Sigmoid colon (tissue), 7 donors: Measurements from ENCODE around the gene TMCO1. TPM values are rescaled to one million over a fixed set of nuclear protein-coding genes. Genes with fewer than 3 reads are reported as not detected.

Experiments
- DNase-seq: peaks from one replicate; pipeline ENCODE4 v3.0.0-alpha.2; 2019
- H3K27ac ChIP-seq, 4 donors: fragments of 200-600 bp; sonication (generic); one replicate each; pipeline ENCODE4 v1.5.1; 2016 to 2019; ENCODE audit warnings: mild to moderate bottlenecking in 1 of 4
- H3K27me3 ChIP-seq, 3 donors: fragments of 200-600 bp; sonication (generic); one replicate each; pipeline ENCODE4 v1.5.1; 2019; ENCODE audit warnings: mild to moderate bottlenecking in 1 of 3
- H3K36me3 ChIP-seq, 4 donors: fragments of 200-600 bp; sonication (generic); one replicate each; pipeline ENCODE4 v1.5.1; 2016 to 2019
- H3K4me1 ChIP-seq, 4 donors: fragments of 200-600 bp; sonication (generic); one replicate each; pipeline ENCODE4 v1.5.1; 2017 to 2019
- H3K4me3 ChIP-seq, 4 donors: fragments of 200-600 bp; sonication (generic); one replicate each; pipeline ENCODE4 v1.5.1; 2017 to 2019; ENCODE audit warnings: mild to moderate bottlenecking in 2 of 4, moderate library complexity in 1 of 4
- H3K9me3 ChIP-seq, 4 donors: fragments of 200-600 bp in 3 of 4; sonication (generic) in 3 of 4; one replicate each; pipeline versions ENCODE4 v1.5.1 to v1.6.1; 2013 to 2019
- CTCF ChIP-seq, 4 experiments: fragments of 450-650 bp in 3 of 4; fragments of 200-600 bp in 1 of 4; IDR thresholded peaks; one replicate each; pipeline ENCODE4 v1.5.1; 2016 to 2019; ENCODE audit warnings: antibody characterized with exemption in 4 of 4, mild to moderate bottlenecking in 3 of 4, moderate library complexity in 2 of 4
- EP300 ChIP-seq, 4 donors: sonication (generic); formaldehyde crosslinking; IDR thresholded peaks; one replicate each; pipeline ENCODE4 v1.6.1; 2017; ENCODE audit warnings: antibody characterized with exemption in 4 of 4
- POLR2A ChIP-seq, 2 donors: fragments of 450-650 bp; IDR thresholded peaks; one replicate each; pipeline ENCODE4 v1.6.1; 2016; ENCODE audit warnings: antibody characterized with exemption in 2 of 2, mild to moderate bottlenecking in 2 of 2, moderate library complexity in 2 of 2
- POLR2AphosphoS5 ChIP-seq, 4 donors: sonication (generic); formaldehyde crosslinking; IDR thresholded peaks; one replicate each; pipeline ENCODE4 v1.6.1; 2017; ENCODE audit warnings: antibody characterized with exemption in 4 of 4
- WGBS, 2 donors: extraction: QIAGEN DNeasy Blood & Tissue Kit; methylation state at CpG; one replicate each; pipeline ENCODE4 v1.1.7; 2013; 5-methylcytosine and 5-hydroxymethylcytosine counted together
- intact Hi-C: fragments of 100-400 bp; cut with DNase I; formaldehyde crosslinking; loops from one replicate; pipeline ENCODE4 v1.15.1; 2023
- polyA plus RNA-seq, 3 donors: library from polyadenylated mRNA; stranded (reverse); fragments of 200-250 nt; gene quantifications; one replicate each; pipeline ENCODE4 v1.2.3, GENCODE V29; 2013
- total RNA-seq, 4 donors: library from RNA; depleted of rRNA; stranded (reverse); fragments of >200 nt; gene quantifications; one replicate each; pipeline ENCODE4 v1.1.0, GENCODE V29; 2016
- donor health status: healthy with polysubstance abuse.
- donor health status: Bipolar disorder and iron deficiency.
- donor health status: healthy.

Gene TMCO1
- total and polyA plus RNA-seq, 7 donors: 36.7 to 116 (median 46.2) TPM

GRCh38 chr1:165698761-165699052 lies 70.0 kb downstream of the TMCO1 start:
- no peak for DNase-seq
- Histone ChIP-seq H3K9me3 (no peaks in the 10 kb centered on the region), H3K27me3 (no peaks in the 10 kb centered on the region), H3K27ac (peak overlapping the region; percentile 91 to 97 (median 94)), H3K4me1 (peaks cover 0 to 32% (median 23%) of the 10 kb centered on the region in 4 donors), H3K4me3 (peak overlapping the region; percentile 66 to 79 (median 70)), H3K36me3 (peaks cover 0 to 4% (median 0%) of the 10 kb centered on the region in 4 donors)
- intact Hi-C loops: loop anchor here (1.0 to 5.0 kb wide), 6 partner anchors 68 to 1279 kb away; partner anchors contain the start of genes ILDR2, MGST3, TMCO1 and UCK2
- no peak for TF ChIP-seq CTCF (IDR thresholded peaks at IDR 0.05)
- TF ChIP-seq POLR2AphosphoS5 (IDR thresholded peaks at IDR 0.05): no peak
- TF ChIP-seq POLR2A (IDR thresholded peaks at IDR 0.05): no peak
- TF ChIP-seq EP300 (IDR thresholded peaks at IDR 0.05): no peak
- WGBS, 2 donors: 0 to 1% methylated on average over 7 of the region's 7 CpGs

- 0% methylated on average over 65 of the region's 65 CpGs for WGBS, 2 donors
- no peaks in the 10 kb centered on the region for H3K9me3 ChIP-seq
- no peaks in the 10 kb centered on the region for H3K27me3 ChIP-seq
- H3K4me3 ChIP-seq: peak within 1 kb of the TSS; percentile 66 to 79 (median 70)
- peak within 1 kb of the TSS; percentile 91 to 97 (median 94) for H3K27ac ChIP-seq
- H3K4me1 ChIP-seq: peaks cover 0 to 32% (median 23%) of the 10 kb centered on the region in 4 donors
- TF ChIP-seq POLR2A (IDR thresholded peaks at IDR 0.05) (peak; percentile 64 to 78), POLR2AphosphoS5 (IDR thresholded peaks at IDR 0.05) (peak; percentile 93 to 98 (median 94)), EP300 (IDR thresholded peaks at IDR 0.05) (no peak), CTCF (IDR thresholded peaks at IDR 0.05) (peak in 3 of 4 experiments; percentile 12 to 46 (median 36))
- peak; percentile 95 for DNase-seq
- intact Hi-C loops: loop anchor here (1.0 to 5.0 kb wide), 6 partner anchors 67 to 1279 kb away; partner anchors contain the start of genes ILDR2, MGST3, TMCO1 and UCK2
- peaks cover 0 to 5% (median 0%) of the 10 kb centered on the region in 4 donors for H3K36me3 ChIP-seq
These were observed 70.5 kb downstream of the TMCO1 start, which contains the start of gene ALDH9A1 for GRCh38 chr1:165697881-165698760. ALDH9A1 (minus strand) TSS chr1:165698562; CDS start chr1:165698558, 4 bp downstream.

GRCh38 chr1:165697491-165697880 lies 71.2 kb downstream of the TMCO1 start:
- DNase-seq: no peak
- Histone ChIP-seq H3K4me1 (peaks cover 0 to 32% (median 23%) of the 10 kb centered on the region in 4 donors), H3K4me3 (peak overlapping the region; percentile 66 to 79 (median 70)), H3K27ac (peak overlapping the region; percentile 91 to 97 (median 94)), H3K36me3 (peaks cover 0 to 5% (median 0%) of the 10 kb centered on the region in 4 donors), H3K27me3 (no peaks in the 10 kb centered on the region), H3K9me3 (no peaks in the 10 kb centered on the region)
- TF ChIP-seq POLR2AphosphoS5 (IDR thresholded peaks at IDR 0.05) (no peak), EP300 (IDR thresholded peaks at IDR 0.05) (no peak), CTCF (IDR thresholded peaks at IDR 0.05) (no peak), POLR2A (IDR thresholded peaks at IDR 0.05) (no peak)
- 24 to 42% methylated on average over 8 of the region's 8 CpGs for WGBS, 2 donors
- intact Hi-C loops: loop anchor here (5.0 kb wide), 3 partner anchors 95 to 1280 kb away; partner anchors contain the start of genes ILDR2 and UCK2

- Histone ChIP-seq H3K27me3 (no peaks in the 10 kb centered on the region), H3K27ac (peak overlapping the region; percentile 10 to 41 (median 26)), H3K36me3 (peaks cover 0 to 5% (median 0%) of the 10 kb centered on the region in 4 donors), H3K4me1 (peaks cover 0 to 32% (median 23%) of the 10 kb centered on the region in 4 donors), H3K9me3 (no peaks in the 10 kb centered on the region), H3K4me3 (no peak overlapping the region)
- no peak for TF ChIP-seq POLR2A (IDR thresholded peaks at IDR 0.05)
- no peak for TF ChIP-seq EP300 (IDR thresholded peaks at IDR 0.05)
- TF ChIP-seq CTCF (IDR thresholded peaks at IDR 0.05): no peak
- TF ChIP-seq POLR2AphosphoS5 (IDR thresholded peaks at IDR 0.05): peak in 1 of 4 donors; percentile 7
- WGBS, 2 donors: 8 to 17% methylated on average over 2 of the region's 2 CpGs
- intact Hi-C loops: loop anchor here (5.0 kb wide), 3 partner anchors 94 to 1281 kb away; partner anchors contain the start of genes ILDR2 and UCK2
- no peak for DNase-seq
These were observed 72.0 kb downstream of the TMCO1 start for GRCh38 chr1:165696625-165697100.
